Measurements from ENCODE around the gene SLIT3.

- no peak for TF ChIP-seq EZH2phosphoT487 (IDR thresholded peaks at IDR 0.05)
- no peak for TF ChIP-seq EZH2 (IDR thresholded peaks at IDR 0.05)
Observed at GRCh38 chr5:168765551-168766425, 535.2 kb downstream of the SLIT3 start.
